HG02798 (cell line): ENCODE data around the gene ANO5.

Source experiments
- ATAC-seq: cut with Tn5 transposase; IDR thresholded peaks from one replicate; pipeline ENCODE4 v1.9.1; 2021; ENCODE audit warnings: mild to moderate bottlenecking; ENCODE audit not compliant: unreplicated experiment, poor library complexity

ANO5 gene

DNA sequence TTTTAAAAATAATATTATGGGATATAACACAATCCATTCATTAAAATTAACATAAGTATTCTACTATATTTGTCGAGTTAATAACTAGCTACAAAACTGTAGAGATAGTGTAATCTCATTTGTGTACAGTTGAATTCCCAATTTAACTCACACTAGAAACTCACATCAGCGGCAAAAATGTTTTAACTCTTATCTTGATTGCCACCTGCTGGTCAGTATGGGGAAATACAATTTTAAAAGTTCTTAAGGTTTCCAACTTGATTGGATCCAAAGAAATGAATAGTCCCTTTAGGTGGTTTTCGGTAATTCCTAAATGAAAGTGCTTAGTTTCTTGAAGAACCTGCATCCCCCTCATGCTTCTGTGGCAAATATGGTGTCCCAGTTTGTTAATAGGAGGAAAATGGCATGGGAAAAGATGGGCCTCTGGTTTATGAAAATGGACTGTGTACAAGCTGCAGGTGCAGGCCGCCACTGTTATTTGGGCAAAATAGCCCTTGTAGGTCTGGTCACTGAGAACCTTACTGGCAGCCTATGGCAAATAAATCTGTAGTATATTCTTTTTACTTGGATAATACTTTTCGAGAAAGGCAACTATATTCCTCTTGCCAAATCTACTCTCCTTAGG lies 111.6 kb downstream of the ANO5 start:
- no peak for ATAC-seq

DNA sequence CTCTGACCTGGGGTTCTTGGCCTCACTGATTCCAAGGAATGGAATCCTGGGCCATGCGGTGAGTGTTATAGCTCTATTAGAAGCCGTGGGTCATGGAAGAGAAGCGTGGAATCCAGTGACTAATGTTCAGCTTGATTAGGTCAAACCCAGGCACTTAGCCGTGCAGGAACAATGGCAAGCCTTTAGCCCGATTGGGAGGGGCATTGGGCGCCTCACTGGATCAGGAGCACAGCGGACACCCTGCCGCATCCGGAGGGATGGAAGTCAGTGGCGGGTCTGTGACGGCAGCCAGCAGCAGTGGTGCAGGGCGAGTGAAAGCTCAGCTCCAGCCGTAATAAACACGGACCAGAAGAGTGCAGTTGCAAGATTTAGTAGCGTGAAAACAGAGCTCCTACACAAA lies 124.8 kb downstream of the ANO5 start:
- ATAC-seq: no peak

- ATAC-seq: no peak
Observed at GRCh38 chr11:22331771-22332170, 138.9 kb downstream of the ANO5 start.
